Stimulated activated effector memory CD8-positive, alpha-beta T cell treated with anti-CD3 and anti-CD28 coated beads, Interleukin-12 subunit alpha, Interleukin-12 subunit beta, amount 100 ng/mL, for 72 hours (primary cell): ENCODE measurements around the gene REEP3.
A peak's percentile ranks its signal among the peaks of the same experiment; 100 is the strongest.

ENCODE experiments used
- ATAC-seq: fragments of 150-1000 bp; cut with Tn5 transposase; 2 replicates; pipeline ENCODE4 v1.10.0; 2021
- DNase-seq, 2 donors: peaks; one replicate each; pipeline ENCODE4 v3.0.0; 2021 to 2022; ENCODE audit warnings: low spot score in 2 of 2
- H3K27ac Mint-ChIP-seq: one replicate; pipeline ENCODE4 v1.8.0; 2022; ENCODE audit warnings: mild to moderate bottlenecking, mixed read lengths
- H3K36me3 Mint-ChIP-seq: one replicate; pipeline ENCODE4 v1.8.0; 2022; ENCODE audit warnings: mild to moderate bottlenecking, mixed read lengths
- H3K4me1 Mint-ChIP-seq: one replicate; pipeline ENCODE4 v1.8.0; 2022; ENCODE audit warnings: mixed read lengths
- H3K4me3 Mint-ChIP-seq: one replicate; pipeline ENCODE4 v1.8.0; 2022; ENCODE audit warnings: mild to moderate bottlenecking, mixed read lengths
- H3K9me3 Mint-ChIP-seq: one replicate; pipeline ENCODE4 v1.8.0; 2022; ENCODE audit warnings: mixed read lengths

REEP3 gene

GRCh38 chr10:63611078-63611477 lies 89.9 kb downstream of the REEP3 start:
- no peak overlapping the region for H3K4me3 Mint-ChIP-seq
- H3K36me3 Mint-ChIP-seq = no peaks in the 10 kb centered on the region
- ATAC-seq (peak; percentile 53), DNase-seq (no peak)
- H3K9me3 Mint-ChIP-seq = no peaks in the 10 kb centered on the region
- peak overlapping the region; percentile 14 for H3K27ac Mint-ChIP-seq
- peaks cover 7% of the 10 kb centered on the region for H3K4me1 Mint-ChIP-seq

GRCh38 chr10:63614371-63614891 lies 93.2 kb downstream of the REEP3 start:
- Mint-ChIP-seq H3K36me3 (peaks cover 14% of the 10 kb centered on the region), H3K4me1 (peaks cover 7% of the 10 kb centered on the region), H3K9me3 (no peaks in the 10 kb centered on the region), H3K4me3 (no peak overlapping the region), H3K27ac (no peak overlapping the region)
- DNase-seq (peak in 1 of 2 donors; percentile 45), ATAC-seq (no peak)

GRCh38 chr10:63618552-63618951 lies 97.4 kb downstream of the REEP3 start:
- no peak for ATAC-seq
- Mint-ChIP-seq H3K27ac (no peak overlapping the region), H3K4me3 (no peak overlapping the region), H3K9me3 (no peaks in the 10 kb centered on the region), H3K4me1 (no peaks in the 10 kb centered on the region), H3K36me3 (peaks cover 28% of the 10 kb centered on the region)
- peak in 1 of 2 donors; percentile 36 for DNase-seq

GRCh38 chr10:63619426-63619825 lies 98.2 kb downstream of the REEP3 start:
- ATAC-seq (no peak), DNase-seq (no peak)
- H3K9me3 Mint-ChIP-seq = no peaks in the 10 kb centered on the region
- no peaks in the 10 kb centered on the region for H3K4me1 Mint-ChIP-seq
- H3K4me3 Mint-ChIP-seq = no peak overlapping the region
- H3K36me3 Mint-ChIP-seq = peaks cover 28% of the 10 kb centered on the region
- H3K27ac Mint-ChIP-seq = no peak overlapping the region

GRCh38 chr10:63622097-63622496 lies 100.9 kb downstream of the REEP3 start:
- Mint-ChIP-seq H3K4me1 (no peaks in the 10 kb centered on the region), H3K27ac (no peak overlapping the region), H3K9me3 (no peaks in the 10 kb centered on the region), H3K36me3 (peaks cover 24% of the 10 kb centered on the region), H3K4me3 (no peak overlapping the region)
- ATAC-seq (no peak), DNase-seq (no peak)

- Mint-ChIP-seq H3K4me3 (no peak overlapping the region), H3K9me3 (no peaks in the 10 kb centered on the region), H3K36me3 (peaks cover 17% of the 10 kb centered on the region), H3K27ac (no peak overlapping the region), H3K4me1 (peaks cover 11% of the 10 kb centered on the region)
- DNase-seq = no peak
- ATAC-seq = no peak
These were observed 103.5 kb downstream of the REEP3 start for GRCh38 chr10:63624701-63625100.

GRCh38 chr10:63627396-63627795 lies 106.2 kb downstream of the REEP3 start:
- Mint-ChIP-seq H3K4me1 (peaks cover 16% of the 10 kb centered on the region), H3K4me3 (no peak overlapping the region), H3K9me3 (no peaks in the 10 kb centered on the region), H3K36me3 (peaks cover 6% of the 10 kb centered on the region), H3K27ac (no peak overlapping the region)
- no peak for DNase-seq
- no peak for ATAC-seq

GRCh38 chr10:63627881-63628296 lies 106.7 kb downstream of the REEP3 start:
- Mint-ChIP-seq H3K4me1 (peaks cover 16% of the 10 kb centered on the region), H3K27ac (no peak overlapping the region)
- ATAC-seq = no peak

GRCh38 chr10:63628526-63629362 lies 107.5 kb downstream of the REEP3 start:
- H3K9me3 Mint-ChIP-seq = no peaks in the 10 kb centered on the region
- DNase-seq (no peak), ATAC-seq (no peak)
- peak overlapping the region; percentile 91 for H3K4me3 Mint-ChIP-seq
- H3K4me1 Mint-ChIP-seq = peaks cover 16% of the 10 kb centered on the region
- H3K27ac Mint-ChIP-seq = no peak overlapping the region
- peaks cover 6% of the 10 kb centered on the region for H3K36me3 Mint-ChIP-seq

More at GRCh38 chr10:63627881-63628296, 106.7 kb downstream of the REEP3 start:
- Mint-ChIP-seq H3K4me3 (no peak overlapping the region), H3K9me3 (no peaks in the 10 kb centered on the region), H3K36me3 (peaks cover 6% of the 10 kb centered on the region)
- DNase-seq = no peak

GRCh38 chr10:63629363-63630084 lies 108.3 kb downstream of the REEP3 start:
- H3K27ac Mint-ChIP-seq = peak overlapping the region; percentile 91
- no peaks in the 10 kb centered on the region for H3K9me3 Mint-ChIP-seq
- peaks cover 6% of the 10 kb centered on the region for H3K36me3 Mint-ChIP-seq
- ATAC-seq = peak; percentile 82
- peak overlapping the region; percentile 91 for H3K4me3 Mint-ChIP-seq
- peaks cover 16% of the 10 kb centered on the region for H3K4me1 Mint-ChIP-seq
- DNase-seq = peak; percentile 61 to 89

GRCh38 chr10:63630085-63630930 lies 109.1 kb downstream of the REEP3 start:
- Mint-ChIP-seq H3K27ac (peak overlapping the region; percentile 91), H3K36me3 (peaks cover 6% of the 10 kb centered on the region), H3K4me3 (peak overlapping the region; percentile 91), H3K4me1 (peaks cover 16% of the 10 kb centered on the region), H3K9me3 (no peaks in the 10 kb centered on the region)
- ATAC-seq (peak; percentile 80), DNase-seq (peak; percentile 68 to 90)

GRCh38 chr10:63630931-63631680 lies 109.9 kb downstream of the REEP3 start:
- Mint-ChIP-seq H3K27ac (peak overlapping the region; percentile 88), H3K4me1 (peaks cover 16% of the 10 kb centered on the region), H3K9me3 (no peaks in the 10 kb centered on the region), H3K4me3 (peak overlapping the region; percentile 91), H3K36me3 (peaks cover 6% of the 10 kb centered on the region)
- ATAC-seq = no peak
- DNase-seq = no peak

- DNase-seq (no peak), ATAC-seq (no peak)
- Mint-ChIP-seq H3K27ac (no peak overlapping the region), H3K4me1 (peaks cover 16% of the 10 kb centered on the region), H3K4me3 (peak overlapping the region; percentile 91), H3K9me3 (no peaks in the 10 kb centered on the region), H3K36me3 (peaks cover 6% of the 10 kb centered on the region)
These were observed 110.8 kb downstream of the REEP3 start for GRCh38 chr10:63631991-63632390.

GRCh38 chr10:63633677-63634487 lies 112.7 kb downstream of the REEP3 start:
- H3K4me3 Mint-ChIP-seq = no peak overlapping the region
- ATAC-seq (no peak), DNase-seq (no peak)
- no peak overlapping the region for H3K27ac Mint-ChIP-seq
- H3K4me1 Mint-ChIP-seq = peaks cover 13% of the 10 kb centered on the region
- no peaks in the 10 kb centered on the region for H3K9me3 Mint-ChIP-seq
- H3K36me3 Mint-ChIP-seq = peaks cover 6% of the 10 kb centered on the region
